DND-41 (cell line): ENCODE data around the gene CSE1L.

ENCODE experiments used
- EZH2 ChIP-seq: IDR thresholded peaks from 3 replicates; pipeline ENCODE4 v1.6.1; 2012; ENCODE audit warnings: borderline replicate concordance, low read depth, mild to moderate bottlenecking, moderate library complexity, low read length, inconsistent platforms; ENCODE audit not compliant: severe bottlenecking
- TF ChIP-seq, protein P1 (sequence below): IDR thresholded peaks from 2 replicates; pipeline ENCODE4 v1.5.1; 2012; ENCODE audit warnings: borderline replicate concordance, low read length, moderate library complexity, mild to moderate bottlenecking; ENCODE audit not compliant: poor library complexity, severe bottlenecking; ENCODE audit errors: extremely low read depth

DNA sequence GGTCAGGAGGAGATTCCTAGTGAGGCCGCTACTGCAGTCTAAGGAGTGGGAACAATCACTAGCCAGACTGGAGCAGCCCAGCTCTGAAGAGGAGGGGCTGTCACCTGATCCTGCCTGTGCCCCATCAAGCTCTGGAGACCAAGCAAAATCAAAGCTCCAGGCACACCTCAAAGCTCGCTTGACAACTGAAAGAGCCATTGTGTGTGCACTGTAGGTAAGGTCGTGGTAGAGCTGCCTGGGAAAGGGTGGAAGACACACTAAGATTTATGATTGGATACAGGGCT, 58.2 kb downstream of the CSE1L start:
- TF ChIP-seq, protein P1, sequence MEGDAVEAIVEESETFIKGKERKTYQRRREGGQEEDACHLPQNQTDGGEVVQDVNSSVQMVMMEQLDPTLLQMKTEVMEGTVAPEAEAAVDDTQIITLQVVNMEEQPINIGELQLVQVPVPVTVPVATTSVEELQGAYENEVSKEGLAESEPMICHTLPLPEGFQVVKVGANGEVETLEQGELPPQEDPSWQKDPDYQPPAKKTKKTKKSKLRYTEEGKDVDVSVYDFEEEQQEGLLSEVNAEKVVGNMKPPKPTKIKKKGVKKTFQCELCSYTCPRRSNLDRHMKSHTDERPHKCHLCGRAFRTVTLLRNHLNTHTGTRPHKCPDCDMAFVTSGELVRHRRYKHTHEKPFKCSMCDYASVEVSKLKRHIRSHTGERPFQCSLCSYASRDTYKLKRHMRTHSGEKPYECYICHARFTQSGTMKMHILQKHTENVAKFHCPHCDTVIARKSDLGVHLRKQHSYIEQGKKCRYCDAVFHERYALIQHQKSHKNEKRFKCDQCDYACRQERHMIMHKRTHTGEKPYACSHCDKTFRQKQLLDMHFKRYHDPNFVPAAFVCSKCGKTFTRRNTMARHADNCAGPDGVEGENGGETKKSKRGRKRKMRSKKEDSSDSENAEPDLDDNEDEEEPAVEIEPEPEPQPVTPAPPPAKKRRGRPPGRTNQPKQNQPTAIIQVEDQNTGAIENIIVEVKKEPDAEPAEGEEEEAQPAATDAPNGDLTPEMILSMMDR = no peak
- no peak for TF ChIP-seq EZH2
